HG02840 (cell line): ENCODE measurements around the gene MAP1A.
A peak's percentile ranks its signal among the peaks of the same experiment; 100 is the strongest.

Source experiments
- ATAC-seq: cut with Tn5 transposase; IDR thresholded peaks from one replicate; pipeline ENCODE4 v1.9.1; 2021; ENCODE audit warnings: mild to moderate bottlenecking, moderate library complexity, moderate number of reproducible peaks; ENCODE audit not compliant: unreplicated experiment, low FRiP score

The MAP1A gene

DNA sequence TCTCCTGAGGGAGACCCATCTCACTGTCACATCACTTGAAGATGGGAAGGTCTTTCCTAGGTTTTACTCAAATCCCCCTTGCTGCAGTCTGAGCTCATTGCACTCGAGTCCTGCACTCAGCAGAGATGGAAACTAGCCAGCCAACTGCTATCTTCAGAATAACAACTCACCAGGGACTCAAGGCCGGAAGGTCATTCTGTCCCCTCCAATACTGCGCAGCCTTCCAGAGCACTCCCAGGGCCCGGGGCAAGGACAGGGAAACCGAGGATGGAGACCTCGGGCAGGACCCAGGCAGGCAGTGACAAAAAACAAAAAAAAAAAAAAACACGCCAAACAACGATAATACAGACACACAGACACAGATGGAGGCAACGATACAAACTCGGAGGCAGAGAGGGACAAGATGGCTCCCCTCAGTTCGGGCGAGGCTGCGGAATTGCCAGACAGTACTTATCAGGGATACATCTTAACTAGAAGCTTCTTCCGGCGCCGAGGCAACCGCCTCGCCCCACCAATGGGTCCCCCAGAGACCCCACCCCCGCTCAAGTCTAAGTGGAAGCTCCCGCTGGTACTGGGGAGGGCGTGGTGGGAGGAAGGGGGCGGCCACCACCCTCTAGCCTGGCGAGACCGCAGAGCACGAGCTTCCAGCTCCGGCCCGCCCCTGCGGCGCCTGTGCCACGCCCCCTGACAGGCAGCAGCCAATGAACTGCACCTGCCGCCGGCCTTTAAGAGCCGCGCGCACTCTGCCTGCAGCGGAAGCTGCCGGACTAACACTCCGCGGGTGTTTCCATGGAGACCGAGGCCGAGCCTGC, 7.0 kb upstream of the MAP1A start:
- peak; percentile 95 for ATAC-seq

DNA sequence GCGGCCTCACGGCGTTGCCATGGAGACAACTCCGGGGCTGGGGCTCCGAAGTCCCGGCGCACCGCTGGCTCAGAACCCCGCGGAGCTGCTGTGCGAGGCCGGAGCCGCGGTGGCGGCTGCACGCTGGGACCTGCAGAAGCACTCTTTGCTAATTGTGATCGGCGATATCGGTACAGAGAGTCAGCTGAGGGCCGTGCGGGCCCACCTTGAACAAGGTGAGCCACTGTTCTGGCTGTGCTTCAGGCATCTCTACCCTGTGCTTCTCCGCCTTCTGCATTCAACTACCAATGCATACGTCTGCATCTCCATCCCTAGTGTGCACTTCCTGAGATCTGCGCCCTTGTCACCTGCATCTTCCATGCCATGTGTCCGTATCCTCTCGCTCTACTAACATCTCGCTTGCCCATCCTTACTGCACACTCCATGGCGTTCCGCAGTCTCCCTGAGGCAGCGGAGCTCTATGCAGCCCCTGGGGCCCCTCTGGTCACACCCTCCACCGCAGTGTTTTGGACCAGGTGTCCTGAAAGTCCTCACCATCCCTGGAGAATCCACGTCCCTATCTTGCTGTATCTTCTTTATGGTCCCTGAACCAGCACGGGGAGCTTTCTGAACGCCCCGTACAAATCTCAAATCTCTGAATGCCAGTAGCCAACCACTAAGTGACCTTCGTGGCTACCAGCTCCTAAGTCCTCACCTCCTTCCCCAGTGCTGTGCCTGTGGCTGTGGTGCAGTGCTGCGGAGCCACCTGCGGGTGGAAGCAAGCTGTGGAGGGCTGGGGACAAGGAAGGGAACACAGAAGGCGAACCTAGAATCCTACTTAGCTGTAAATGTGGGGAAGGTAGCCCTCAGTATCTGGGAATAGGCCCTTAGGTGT, 6.2 kb upstream of the MAP1A start:
- no peak for ATAC-seq

DNA sequence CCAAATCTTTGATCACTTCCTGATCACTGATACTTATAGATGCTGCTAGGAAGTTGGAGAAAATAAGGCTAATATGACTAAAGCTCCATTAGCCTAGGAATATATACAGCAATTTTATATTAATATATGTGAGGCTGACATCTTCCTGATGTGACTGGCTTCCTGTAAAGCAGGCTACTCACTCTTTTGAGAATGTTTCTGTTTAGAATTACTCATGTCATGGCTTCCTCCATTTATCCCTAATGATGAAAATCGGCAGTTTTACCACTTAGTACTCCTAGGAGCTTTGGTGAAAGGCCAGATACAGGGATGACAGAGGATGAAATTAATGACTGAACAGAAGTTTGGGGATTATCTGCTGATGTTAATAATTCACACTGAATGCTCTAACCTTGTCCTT, 3.9 kb upstream of the MAP1A start:
- no peak for ATAC-seq

DNA sequence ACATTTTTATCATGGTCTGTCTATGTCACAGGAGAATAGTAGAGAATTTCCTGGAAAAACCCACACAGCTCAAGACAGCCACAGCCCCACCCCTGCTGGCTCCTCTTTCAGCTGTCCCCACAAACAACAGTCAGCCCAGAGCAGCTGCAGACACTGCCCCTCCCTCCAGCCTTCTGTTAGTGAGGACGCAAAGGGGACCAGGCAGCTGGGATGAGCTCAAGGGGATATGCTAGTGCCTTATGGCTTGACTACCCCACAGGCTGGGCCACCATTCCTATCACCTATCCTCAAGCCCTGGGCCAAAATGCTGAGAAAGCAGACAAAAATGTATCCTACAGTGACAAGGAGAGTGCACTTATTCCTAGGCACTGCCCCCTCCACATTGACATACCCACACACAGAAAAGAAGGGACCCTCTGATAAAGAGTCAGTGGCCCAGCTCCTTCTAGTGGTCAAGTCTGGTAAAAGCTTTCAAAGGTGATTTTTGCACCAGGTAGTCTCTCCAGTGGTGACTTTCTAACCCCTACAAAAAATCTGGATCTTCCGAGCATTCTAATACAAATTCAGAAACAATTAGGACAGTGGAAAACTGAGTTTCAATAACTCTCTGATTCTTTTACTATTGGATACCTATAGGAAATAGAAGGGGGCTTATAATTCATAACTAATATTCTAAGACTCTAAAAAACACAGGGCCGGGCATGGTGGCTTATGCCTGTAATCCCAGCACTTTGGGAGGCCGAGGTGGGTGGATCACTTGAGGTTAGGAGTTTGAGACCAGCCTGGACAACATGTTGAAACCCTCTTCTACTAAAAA, 3.0 kb upstream of the MAP1A start:
- no peak for ATAC-seq

DNA sequence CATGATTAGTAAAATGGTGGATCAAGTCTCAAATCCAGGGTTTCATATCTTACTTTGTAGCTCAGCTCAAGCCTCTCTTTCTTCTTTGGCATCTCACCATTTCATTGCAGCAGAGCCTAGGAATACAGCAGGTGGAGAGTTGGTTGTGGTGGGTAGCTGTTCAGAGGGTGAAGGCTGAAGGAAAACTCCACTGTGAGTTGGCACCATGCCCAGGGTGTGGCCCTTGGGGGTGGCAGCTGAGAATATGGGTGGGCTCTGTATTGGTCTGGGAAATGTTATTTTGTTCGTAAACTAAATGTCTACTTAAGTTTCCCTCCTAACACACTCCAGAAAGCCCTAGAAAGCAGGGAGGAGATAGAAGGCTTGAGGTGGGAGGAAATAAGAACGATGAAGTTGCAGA, 1.7 kb upstream of the MAP1A start:
- no peak for ATAC-seq

DNA sequence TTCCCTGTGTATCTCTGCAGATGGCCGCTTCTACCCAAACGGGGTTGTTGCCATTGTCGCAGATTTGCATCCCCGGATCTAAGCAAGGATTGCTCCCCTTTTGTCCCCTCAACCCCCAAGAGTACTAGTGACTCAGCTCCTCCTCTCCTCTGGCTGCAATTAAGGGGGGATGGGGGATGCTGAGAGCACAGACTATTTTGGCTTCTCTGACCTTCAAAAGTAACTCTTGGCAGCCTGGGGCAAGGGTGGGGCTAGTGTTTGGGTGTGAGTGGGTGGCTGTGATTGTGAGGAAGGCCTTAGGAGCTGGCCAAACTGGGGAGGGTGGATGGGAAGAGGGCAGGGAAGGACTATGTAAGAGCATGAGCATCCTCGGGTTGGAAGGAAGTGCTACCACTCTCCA, 1.2 kb upstream of the MAP1A start:
- no peak for ATAC-seq

DNA sequence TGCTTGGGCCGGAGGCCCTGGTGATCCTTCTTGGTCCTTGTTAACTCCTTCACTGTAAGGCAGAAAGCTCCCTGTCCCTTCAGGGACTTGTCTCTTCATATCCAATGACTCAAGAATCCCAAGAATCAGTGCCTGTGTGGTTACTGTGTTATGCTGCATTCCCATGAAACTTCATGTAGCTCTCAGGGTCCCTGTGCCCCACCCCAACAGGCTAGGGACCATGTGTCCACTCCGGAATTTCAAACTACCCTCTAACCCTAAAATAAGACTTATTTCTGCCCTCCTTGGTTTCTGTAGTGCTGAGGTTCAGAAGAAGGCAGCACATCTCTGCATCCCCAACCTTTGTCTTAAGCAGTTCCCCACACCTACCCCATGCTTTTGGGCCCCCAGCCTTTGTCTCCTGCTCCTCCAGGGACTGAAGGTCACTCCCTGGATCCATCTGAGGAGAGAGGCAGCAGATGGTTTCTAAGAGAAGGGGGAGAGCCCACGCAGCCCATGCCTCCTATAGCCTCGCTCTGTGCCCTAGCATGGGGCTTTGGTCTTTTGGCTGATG, 531 bp upstream of the MAP1A start:
- no peak for ATAC-seq

DNA sequence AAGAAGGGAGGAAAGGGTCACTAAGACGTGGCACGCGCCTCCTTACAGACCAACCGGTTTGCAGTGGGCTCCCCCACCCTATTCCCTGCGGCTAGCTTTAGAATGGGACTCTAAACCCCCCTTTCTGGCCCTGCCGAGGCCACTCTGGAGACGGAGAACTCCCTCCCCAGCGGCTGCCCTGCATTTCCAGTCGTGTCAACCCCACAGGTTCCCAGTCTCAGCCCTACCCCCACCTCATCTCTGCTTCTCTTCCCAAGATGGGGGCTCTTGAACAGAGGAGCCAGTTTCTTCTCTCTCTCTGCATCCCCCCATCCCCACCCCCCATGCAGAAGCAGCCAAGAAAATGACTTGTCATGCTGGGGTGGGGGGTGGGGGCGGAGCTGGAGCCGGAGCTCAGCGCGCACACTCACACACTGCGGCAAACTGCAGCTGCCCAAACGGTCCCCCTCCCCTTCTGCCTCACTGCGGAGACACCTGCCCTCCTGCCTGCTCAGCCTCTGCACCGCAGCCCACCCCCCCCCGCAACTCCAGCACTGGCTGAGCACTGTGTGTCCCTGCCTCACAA, 871 bp downstream of the MAP1A start:
- ATAC-seq: no peak

DNA sequence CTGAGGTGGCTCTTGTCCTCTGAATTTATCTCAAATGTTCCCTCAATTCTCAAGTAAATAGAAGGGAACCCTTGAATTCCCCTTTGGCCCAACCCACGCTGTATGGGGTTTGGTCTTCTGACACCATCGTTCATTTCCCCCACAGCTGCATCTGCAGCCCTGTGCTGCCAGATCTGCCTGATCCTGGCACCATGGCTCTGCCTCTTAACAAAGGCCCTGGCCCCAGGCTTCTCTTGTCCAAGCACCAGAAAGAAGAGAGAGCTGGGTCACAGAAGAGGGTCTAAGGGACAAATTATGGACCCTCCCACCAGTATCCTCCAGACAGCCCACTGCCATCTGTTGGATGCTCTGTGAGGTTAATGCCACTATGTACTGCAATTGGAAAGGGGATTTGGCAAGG, 1.8 kb downstream of the MAP1A start:
- no peak for ATAC-seq

DNA sequence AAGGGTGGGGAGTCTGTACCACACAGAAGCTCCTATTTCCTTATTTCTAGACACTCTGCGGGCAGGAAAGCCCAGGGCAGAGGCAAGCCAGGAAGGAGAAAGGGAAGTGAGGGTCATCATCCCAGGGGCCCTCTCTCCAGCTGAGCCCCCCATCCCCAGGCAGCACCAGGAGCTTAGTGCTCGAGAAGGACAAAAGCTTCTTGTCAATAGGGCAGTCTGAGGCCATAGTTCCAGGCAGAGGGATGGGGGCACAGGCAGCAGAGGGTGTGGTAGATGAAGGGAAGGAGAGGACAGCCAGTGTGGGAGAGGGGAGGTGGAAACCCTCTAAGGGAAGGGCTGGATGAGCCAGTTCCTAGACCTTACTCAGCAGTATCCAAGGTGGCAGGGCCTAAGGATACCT, 2.7 kb downstream of the MAP1A start:
- no peak for ATAC-seq

DNA sequence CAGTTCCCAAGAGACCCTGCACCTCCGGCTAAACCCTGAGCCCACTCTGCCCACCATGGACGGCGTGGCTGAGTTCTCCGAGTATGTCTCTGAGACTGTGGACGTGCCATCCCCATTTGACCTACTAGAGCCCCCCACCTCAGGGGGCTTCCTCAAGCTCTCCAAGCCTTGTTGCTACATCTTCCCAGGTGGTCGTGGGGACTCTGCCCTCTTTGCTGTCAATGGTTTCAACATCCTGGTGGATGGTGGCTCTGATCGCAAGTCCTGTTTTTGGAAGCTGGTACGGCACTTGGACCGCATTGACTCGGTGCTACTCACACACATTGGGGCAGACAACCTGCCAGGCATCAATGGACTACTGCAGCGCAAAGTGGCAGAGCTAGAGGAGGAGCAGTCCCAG, 4.0 kb downstream of the MAP1A start:
- ATAC-seq: no peak

DNA sequence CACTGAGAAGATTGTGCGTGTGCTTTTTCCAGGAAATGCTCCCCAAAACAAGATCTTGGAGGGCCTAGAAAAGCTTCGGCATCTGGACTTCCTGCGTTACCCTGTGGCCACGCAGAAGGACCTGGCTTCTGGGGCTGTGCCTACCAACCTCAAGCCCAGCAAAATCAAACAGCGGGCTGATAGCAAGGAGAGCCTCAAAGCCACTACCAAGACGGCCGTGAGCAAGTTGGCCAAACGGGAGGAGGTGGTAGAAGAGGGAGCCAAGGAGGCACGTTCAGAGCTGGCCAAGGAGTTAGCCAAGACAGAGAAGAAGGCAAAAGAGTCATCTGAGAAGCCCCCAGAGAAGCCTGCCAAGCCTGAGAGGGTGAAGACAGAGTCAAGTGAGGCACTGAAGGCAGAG, 4.8 kb downstream of the MAP1A start:
- ATAC-seq: no peak

DNA sequence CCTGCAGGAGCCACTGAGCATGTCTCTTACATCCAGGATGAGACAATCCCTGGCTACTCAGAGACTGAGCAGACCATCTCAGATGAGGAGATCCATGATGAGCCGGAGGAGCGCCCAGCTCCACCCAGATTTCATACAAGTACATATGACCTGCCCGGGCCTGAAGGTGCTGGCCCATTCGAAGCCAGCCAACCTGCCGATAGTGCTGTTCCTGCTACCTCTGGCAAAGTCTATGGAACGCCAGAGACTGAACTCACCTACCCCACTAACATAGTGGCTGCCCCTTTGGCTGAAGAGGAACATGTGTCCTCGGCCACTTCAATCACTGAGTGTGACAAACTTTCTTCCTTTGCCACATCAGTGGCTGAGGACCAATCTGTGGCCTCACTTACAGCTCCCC, 6.2 kb downstream of the MAP1A start:
- ATAC-seq: no peak

DNA sequence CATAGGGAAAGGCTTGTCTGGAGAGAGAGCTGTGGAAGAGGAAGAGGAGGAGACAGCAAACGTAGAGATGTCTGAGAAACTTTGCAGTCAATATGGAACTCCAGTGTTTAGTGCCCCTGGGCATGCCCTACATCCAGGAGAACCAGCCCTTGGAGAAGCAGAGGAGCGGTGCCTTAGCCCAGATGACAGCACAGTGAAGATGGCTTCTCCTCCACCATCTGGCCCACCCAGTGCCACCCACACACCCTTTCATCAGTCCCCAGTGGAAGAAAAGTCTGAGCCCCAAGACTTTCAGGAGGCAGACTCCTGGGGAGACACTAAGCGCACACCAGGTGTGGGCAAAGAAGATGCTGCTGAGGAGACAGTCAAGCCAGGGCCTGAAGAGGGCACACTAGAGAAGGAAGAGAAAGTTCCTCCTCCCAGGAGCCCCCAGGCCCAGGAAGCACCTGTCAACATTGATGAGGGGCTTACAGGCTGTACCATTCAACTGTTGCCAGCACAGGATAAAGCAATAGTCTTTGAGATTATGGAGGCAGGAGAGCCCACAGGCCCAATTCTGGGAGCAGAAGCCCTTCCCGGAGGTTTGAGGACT, 6.9 kb downstream of the MAP1A start:
- ATAC-seq: no peak

DNA sequence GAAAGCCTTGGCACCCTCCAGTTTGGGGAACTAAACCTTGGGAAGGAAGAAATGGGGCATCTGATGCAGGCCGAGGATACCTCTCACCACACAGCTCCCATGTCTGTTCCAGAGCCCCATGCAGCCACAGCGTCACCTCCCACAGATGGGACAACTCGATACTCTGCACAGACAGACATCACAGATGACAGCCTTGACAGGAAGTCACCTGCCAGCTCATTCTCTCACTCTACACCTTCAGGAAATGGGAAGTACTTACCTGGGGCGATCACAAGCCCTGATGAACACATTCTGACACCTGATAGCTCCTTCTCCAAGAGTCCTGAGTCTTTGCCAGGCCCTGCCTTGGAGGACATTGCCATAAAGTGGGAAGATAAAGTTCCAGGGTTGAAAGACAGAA, 7.7 kb downstream of the MAP1A start:
- ATAC-seq: no peak

DNA sequence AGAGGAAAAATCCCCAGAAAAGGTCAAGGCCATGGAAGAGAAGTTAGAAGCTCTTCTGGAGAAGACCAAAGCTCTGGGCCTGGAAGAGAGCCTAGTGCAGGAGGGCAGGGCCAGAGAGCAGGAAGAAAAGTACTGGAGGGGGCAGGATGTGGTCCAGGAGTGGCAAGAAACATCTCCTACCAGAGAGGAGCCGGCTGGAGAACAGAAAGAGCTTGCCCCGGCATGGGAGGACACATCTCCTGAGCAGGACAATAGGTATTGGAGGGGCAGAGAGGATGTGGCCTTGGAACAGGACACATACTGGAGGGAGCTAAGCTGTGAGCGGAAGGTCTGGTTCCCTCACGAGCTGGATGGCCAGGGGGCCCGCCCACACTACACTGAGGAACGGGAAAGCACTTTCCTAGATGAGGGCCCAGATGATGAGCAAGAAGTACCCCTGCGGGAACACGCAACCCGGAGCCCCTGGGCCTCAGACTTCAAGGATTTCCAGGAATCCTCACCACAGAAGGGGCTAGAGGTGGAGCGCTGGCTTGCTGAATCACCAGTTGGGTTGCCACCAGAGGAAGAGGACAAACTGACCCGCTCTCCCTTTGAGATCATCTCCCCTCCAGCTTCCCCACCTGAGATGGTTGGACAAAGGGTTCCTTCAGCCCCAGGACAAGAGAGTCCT, 9.0 kb downstream of the MAP1A start:
- ATAC-seq: no peak

DNA sequence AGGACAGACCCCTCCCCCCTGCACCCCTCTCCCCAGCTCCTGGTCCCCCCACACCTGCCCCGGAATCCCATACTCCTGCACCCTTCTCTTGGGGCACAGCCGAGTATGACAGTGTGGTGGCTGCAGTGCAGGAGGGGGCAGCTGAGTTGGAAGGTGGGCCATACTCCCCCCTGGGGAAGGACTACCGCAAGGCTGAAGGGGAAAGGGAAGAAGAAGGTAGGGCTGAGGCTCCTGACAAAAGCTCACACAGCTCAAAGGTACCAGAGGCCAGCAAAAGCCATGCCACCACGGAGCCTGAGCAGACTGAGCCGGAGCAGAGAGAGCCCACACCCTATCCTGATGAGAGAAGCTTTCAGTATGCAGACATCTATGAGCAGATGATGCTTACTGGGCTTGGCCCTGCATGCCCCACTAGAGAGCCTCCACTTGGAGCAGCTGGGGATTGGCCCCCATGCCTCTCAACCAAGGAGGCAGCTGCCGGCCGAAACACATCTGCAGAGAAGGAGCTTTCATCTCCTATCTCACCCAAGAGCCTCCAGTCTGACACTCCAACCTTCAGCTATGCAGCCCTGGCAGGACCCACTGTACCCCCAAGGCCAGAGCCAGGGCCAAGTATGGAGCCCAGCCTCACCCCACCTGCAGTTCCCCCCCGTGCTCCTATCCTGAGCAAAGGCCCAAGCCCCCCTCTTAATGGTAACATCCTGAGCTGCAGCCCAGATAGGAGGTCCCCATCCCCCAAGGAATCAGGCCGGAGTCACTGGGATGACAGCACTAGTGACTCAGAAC, 9.8 kb downstream of the MAP1A start:
- ATAC-seq: no peak

DNA sequence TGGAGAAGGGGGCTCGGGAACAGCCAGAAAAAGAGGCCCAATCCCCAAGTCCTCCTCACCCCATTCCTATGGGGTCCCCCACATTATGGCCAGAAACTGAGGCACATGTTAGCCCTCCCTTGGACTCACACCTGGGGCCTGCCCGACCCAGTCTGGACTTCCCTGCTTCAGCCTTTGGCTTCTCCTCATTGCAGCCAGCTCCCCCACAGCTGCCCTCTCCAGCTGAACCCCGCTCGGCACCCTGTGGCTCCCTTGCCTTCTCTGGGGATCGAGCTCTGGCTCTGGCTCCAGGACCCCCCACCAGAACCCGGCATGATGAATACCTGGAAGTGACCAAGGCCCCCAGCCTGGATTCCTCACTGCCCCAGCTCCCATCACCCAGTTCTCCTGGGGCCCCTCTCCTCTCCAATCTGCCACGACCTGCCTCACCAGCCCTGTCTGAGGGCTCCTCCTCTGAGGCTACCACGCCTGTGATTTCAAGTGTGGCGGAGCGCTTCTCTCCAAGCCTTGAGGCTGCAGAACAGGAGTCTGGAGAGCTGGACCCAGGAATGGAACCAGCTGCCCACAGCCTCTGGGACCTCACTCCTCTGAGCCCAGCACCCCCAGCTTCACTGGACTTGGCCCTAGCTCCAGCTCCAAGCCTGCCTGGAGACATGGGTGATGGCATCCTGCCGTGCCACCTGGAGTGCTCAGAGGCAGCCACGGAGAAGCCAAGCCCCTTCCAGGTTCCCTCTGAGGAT, 10.6 kb downstream of the MAP1A start:
- no peak for ATAC-seq
